Measurements from ENCODE around the gene HEATR5B. TPM values are rescaled to one million over a fixed set of nuclear protein-coding genes. Genes with fewer than 3 reads are reported as not detected.

The HEATR5B gene
- total and polyA plus RNA-seq, 2 donors (not counting 1 experiment from before 2014, with no cell fraction given): 33.0 to 44.3 TPM

- DNase-seq (no peak), ATAC-seq (ENCODE audit: low read depth) (no peak)
- TF ChIP-seq EZH2 (IDR thresholded peaks at IDR 0.05; ENCODE audit: borderline replicate concordance, insufficient read depth, low read depth, low read length, poor library complexity, severe bottlenecking): no peak
- TF ChIP-seq, protein P1, sequence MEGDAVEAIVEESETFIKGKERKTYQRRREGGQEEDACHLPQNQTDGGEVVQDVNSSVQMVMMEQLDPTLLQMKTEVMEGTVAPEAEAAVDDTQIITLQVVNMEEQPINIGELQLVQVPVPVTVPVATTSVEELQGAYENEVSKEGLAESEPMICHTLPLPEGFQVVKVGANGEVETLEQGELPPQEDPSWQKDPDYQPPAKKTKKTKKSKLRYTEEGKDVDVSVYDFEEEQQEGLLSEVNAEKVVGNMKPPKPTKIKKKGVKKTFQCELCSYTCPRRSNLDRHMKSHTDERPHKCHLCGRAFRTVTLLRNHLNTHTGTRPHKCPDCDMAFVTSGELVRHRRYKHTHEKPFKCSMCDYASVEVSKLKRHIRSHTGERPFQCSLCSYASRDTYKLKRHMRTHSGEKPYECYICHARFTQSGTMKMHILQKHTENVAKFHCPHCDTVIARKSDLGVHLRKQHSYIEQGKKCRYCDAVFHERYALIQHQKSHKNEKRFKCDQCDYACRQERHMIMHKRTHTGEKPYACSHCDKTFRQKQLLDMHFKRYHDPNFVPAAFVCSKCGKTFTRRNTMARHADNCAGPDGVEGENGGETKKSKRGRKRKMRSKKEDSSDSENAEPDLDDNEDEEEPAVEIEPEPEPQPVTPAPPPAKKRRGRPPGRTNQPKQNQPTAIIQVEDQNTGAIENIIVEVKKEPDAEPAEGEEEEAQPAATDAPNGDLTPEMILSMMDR (IDR thresholded peaks at IDR 0.05): no peak
- CTCF ChIA-PET: no interaction called here
- Mint-ChIP-seq H3K27me3 (no peaks in the 10 kb centered on the region), H3K4me1 (peaks cover 43% of the 10 kb centered on the region), H3K27ac (no peak overlapping the region), H3K9me3 (ENCODE audit: insufficient read depth) (no peaks in the 10 kb centered on the region), H3K4me3 (peak overlapping the region; percentile 99)
- H3K4me2 ChIP-seq (replicated peaks; ENCODE audit: low read depth, low read length, poor library complexity, severe bottlenecking): peak overlapping the region; percentile 96
- H3K9me3 ChIP-seq (ENCODE audit: control extremely low read depth in 1 of 3, control insufficient read depth in 2 of 3, insufficient read depth in 1 of 3, low read length in 2 of 3): no peaks in the 10 kb centered on the region
- 94% methylated on average over 3 of the region's 5 CpGs for WGBS (ENCODE audit: insufficient coverage)
- intact Hi-C loops (cut with micrococcal nuclease): loop anchor here (5.0 to 10.0 kb wide), 6 partner anchors 268 to 1810 kb away; partner anchors contain the start of genes ATL2, CDC42EP3, CEBPZ and GEMIN6
- H3K9ac ChIP-seq (ENCODE audit: low read length): peak overlapping the region; percentile 83
- H4K20me1 ChIP-seq (ENCODE audit: control insufficient read depth, insufficient read depth, low read length, poor library complexity, severe bottlenecking): peaks cover 33% of the 10 kb centered on the region
- H3K4me3 ChIP-seq (ENCODE audit: control extremely low read depth in 1 of 5, extremely low read depth in 1 of 5, insufficient read depth in 1 of 5, low read depth in 2 of 5, low read length in 4 of 5): peak overlapping the region in 1 of 5 experiments; percentile 17
- no peak overlapping the region for H3K27ac ChIP-seq (ENCODE audit: low read length in 2 of 2)
- H3K79me2 ChIP-seq (ENCODE audit: control insufficient read depth, insufficient read depth, low read length): peaks cover 67% of the 10 kb centered on the region
- H3K4me1 ChIP-seq (ENCODE audit: control insufficient read depth in 2 of 2, insufficient read depth in 2 of 2, low read length in 2 of 2): peaks cover 21 to 23% of the 10 kb centered on the region in 2 donors
- no peaks in the 10 kb centered on the region for H3K27me3 ChIP-seq (replicated peaks in 1 of 4; ENCODE audit: control extremely low read depth in 1 of 4, control insufficient read depth in 3 of 4, insufficient read depth in 4 of 4, low read length in 3 of 4)
- POLR2A ChIA-PET: no interaction called here
- H2AFZ ChIP-seq (ENCODE audit: insufficient read depth, low read depth, low read length, poor library complexity, severe bottlenecking): no peak overlapping the region
- peaks cover 0 to 2% of the 10 kb centered on the region in 2 experiments for H3K36me3 ChIP-seq (replicated peaks in 1 of 2; ENCODE audit: control extremely low read depth in 1 of 2, control insufficient read depth in 1 of 2, extremely low read depth in 1 of 2, insufficient read depth in 2 of 2, low read length in 1 of 2)
Observed at GRCh38 chr2:36964496-36965058, 119.6 kb downstream of the HEATR5B start.

- TF ChIP-seq EZH2 (IDR thresholded peaks at IDR 0.05; ENCODE audit: borderline replicate concordance, insufficient read depth, low read depth, low read length, poor library complexity, severe bottlenecking): no peak
- TF ChIP-seq, protein P1 (IDR thresholded peaks at IDR 0.05): no peak
- Mint-ChIP-seq H3K27ac (no peak overlapping the region), H3K4me3 (no peak overlapping the region), H3K27me3 (no peaks in the 10 kb centered on the region), H3K4me1 (peaks cover 47% of the 10 kb centered on the region), H3K9me3 (ENCODE audit: insufficient read depth) (no peaks in the 10 kb centered on the region)
- ATAC-seq (ENCODE audit: low read depth): no peak
- H3K4me1 ChIP-seq (ENCODE audit: control insufficient read depth in 2 of 2, insufficient read depth in 2 of 2, low read length in 2 of 2): peaks cover 21 to 23% of the 10 kb centered on the region in 2 donors
- H4K20me1 ChIP-seq (ENCODE audit: control insufficient read depth, insufficient read depth, low read length, poor library complexity, severe bottlenecking): peaks cover 33% of the 10 kb centered on the region
- intact Hi-C loops (cut with micrococcal nuclease): loop anchor here (10.0 kb wide), 2 partner anchors 961 to 1811 kb away; partner anchors contain the start of genes GEMIN6 and RMDN2
- H3K4me3 ChIP-seq (ENCODE audit: control extremely low read depth in 1 of 5, extremely low read depth in 1 of 5, insufficient read depth in 1 of 5, low read depth in 2 of 5, low read length in 4 of 5): no peak overlapping the region
- no peaks in the 10 kb centered on the region for H3K27me3 ChIP-seq (replicated peaks in 1 of 4; ENCODE audit: control extremely low read depth in 1 of 4, control insufficient read depth in 3 of 4, insufficient read depth in 4 of 4, low read length in 3 of 4)
- no peak overlapping the region for H3K9ac ChIP-seq (ENCODE audit: low read length)
- ChIA-PET POLR2A (interaction anchor here (0.6 kb wide), 1 partner anchor 26 kb away, joined by 4 read pairs; no protein-coding TSS in a partner anchor), CTCF (no interaction called here)
- no peak overlapping the region for H3K4me2 ChIP-seq (replicated peaks; ENCODE audit: low read depth, low read length, poor library complexity, severe bottlenecking)
- 100% methylated on average over 1 of the region's 4 CpGs for WGBS (ENCODE audit: insufficient coverage)
- H3K36me3 ChIP-seq (replicated peaks in 1 of 2; ENCODE audit: control extremely low read depth in 1 of 2, control insufficient read depth in 1 of 2, extremely low read depth in 1 of 2, insufficient read depth in 2 of 2, low read length in 1 of 2): peaks cover 0 to 2% of the 10 kb centered on the region in 2 experiments
- H2AFZ ChIP-seq (ENCODE audit: insufficient read depth, low read depth, low read length, poor library complexity, severe bottlenecking): no peak overlapping the region
- peaks cover 76% of the 10 kb centered on the region for H3K79me2 ChIP-seq (ENCODE audit: control insufficient read depth, insufficient read depth, low read length)
- no peaks in the 10 kb centered on the region for H3K9me3 ChIP-seq (ENCODE audit: control extremely low read depth in 1 of 3, control insufficient read depth in 2 of 3, insufficient read depth in 1 of 3, low read length in 2 of 3)
- no peak for DNase-seq
- H3K27ac ChIP-seq (ENCODE audit: low read length in 2 of 2): no peak overlapping the region
Observed at GRCh38 chr2:36963734-36964133, 120.4 kb downstream of the HEATR5B start.
